ENCODE data around the gene CENPQ. TPM values are rescaled to one million over a fixed set of nuclear protein-coding genes. Genes with fewer than 3 reads are reported as not detected.
A peak's percentile ranks its signal among the peaks of the same experiment; 100 is the strongest.

The CENPQ gene
- total and polyA plus RNA-seq, 2 of the 13 experiments (the other 11 are each of a cell fraction or from before 2014, with no cell fraction given), result 9.1 to 20.1 TPM

DNA sequence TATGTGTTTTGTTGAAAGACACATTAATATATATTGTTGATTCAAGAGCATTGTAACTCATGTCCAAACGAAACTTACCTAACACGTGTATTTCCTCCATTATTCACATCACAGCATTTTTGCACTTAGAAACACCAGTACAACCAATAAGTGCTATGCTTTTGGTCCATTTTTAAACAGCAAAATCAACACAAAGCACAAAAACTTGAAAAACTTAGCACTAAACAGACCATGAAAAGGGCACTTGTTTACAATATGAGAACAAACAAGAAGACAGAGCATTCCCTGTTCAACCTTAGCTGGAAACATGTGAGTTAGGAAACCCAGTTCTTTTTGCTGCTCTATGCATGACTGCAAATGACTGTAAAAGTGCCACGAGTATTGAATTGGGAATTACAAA lies 46.2 kb downstream of the CENPQ start (continued):
- TF ChIP-seq ARNT2 (CRISPR knock-in tag; IDR thresholded peaks at IDR 0.05; ENCODE audit: low read depth), result no peak
- TF ChIP-seq TGIF2 (CRISPR knock-in tag; IDR thresholded peaks at IDR 0.05), result no peak
- TF ChIP-seq POGZ (CRISPR knock-in tag; IDR thresholded peaks at IDR 0.05), result 0 out of 2 replicates have a peak, but pooled peaks have one; percentile 22
- no peak for TF ChIP-seq CC2D1A (CRISPR knock-in tag; IDR thresholded peaks at IDR 0.05)
- no peak for TF ChIP-seq ESRRA (CRISPR knock-in tag; IDR thresholded peaks at IDR 0.05; ENCODE audit: low read depth)
- TF ChIP-seq ATRX (CRISPR knock-in tag; IDR thresholded peaks at IDR 0.05; ENCODE audit: borderline replicate concordance), result no peak
- TF ChIP-seq MBNL3 (CRISPR knock-in tag; conservative IDR thresholded peaks at IDR 0.05), result no peak
- TF ChIP-seq, protein P1, sequence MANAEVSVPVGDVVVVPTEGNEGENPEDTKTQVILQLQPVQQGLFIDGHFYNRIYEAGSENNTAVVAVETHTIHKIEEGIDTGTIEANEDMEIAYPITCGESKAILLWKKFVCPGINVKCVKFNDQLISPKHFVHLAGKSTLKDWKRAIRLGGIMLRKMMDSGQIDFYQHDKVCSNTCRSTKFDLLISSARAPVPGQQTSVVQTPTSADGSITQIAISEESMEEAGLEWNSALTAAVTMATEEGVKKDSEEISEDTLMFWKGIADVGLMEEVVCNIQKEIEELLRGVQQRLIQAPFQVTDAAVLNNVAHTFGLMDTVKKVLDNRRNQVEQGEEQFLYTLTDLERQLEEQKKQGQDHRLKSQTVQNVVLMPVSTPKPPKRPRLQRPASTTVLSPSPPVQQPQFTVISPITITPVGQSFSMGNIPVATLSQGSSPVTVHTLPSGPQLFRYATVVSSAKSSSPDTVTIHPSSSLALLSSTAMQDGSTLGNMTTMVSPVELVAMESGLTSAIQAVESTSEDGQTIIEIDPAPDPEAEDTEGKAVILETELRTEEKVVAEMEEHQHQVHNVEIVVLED (CRISPR knock-in tag; IDR thresholded peaks at IDR 0.05; ENCODE audit: borderline replicate concordance), result no peak
- no peak for TF ChIP-seq SIX4 (CRISPR knock-in tag; IDR thresholded peaks at IDR 0.05)
- TF ChIP-seq ZNF251 (CRISPR knock-in tag; IDR thresholded peaks at IDR 0.05), result no peak
- TF ChIP-seq ZNF446 (CRISPR knock-in tag; IDR thresholded peaks at IDR 0.05), result no peak
- TF ChIP-seq, protein P2, sequence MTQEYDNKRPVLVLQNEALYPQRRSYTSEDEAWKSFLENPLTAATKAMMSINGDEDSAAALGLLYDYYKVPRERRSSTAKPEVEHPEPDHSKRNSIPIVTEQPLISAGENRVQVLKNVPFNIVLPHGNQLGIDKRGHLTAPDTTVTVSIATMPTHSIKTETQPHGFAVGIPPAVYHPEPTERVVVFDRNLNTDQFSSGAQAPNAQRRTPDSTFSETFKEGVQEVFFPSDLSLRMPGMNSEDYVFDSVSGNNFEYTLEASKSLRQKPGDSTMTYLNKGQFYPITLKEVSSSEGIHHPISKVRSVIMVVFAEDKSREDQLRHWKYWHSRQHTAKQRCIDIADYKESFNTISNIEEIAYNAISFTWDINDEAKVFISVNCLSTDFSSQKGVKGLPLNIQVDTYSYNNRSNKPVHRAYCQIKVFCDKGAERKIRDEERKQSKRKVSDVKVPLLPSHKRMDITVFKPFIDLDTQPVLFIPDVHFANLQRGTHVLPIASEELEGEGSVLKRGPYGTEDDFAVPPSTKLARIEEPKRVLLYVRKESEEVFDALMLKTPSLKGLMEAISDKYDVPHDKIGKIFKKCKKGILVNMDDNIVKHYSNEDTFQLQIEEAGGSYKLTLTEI (CRISPR knock-in tag; conservative IDR thresholded peaks at IDR 0.05), result no peak
- TF ChIP-seq, protein P3, sequence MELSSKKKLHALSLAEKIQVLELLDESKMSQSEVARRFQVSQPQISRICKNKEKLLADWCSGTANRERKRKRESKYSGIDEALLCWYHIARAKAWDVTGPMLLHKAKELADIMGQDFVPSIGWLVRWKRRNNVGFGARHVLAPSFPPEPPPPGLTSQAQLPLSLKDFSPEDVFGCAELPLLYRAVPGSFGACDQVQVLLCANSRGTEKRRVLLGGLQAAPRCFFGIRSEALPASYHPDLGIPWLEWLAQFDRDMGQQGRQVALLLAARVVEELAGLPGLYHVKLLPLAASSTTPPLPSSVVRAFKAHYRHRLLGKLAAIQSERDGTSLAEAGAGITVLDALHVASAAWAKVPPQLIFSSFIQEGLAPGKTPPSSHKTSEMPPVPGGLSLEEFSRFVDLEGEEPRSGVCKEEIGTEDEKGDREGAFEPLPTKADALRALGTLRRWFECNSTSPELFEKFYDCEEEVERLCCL (CRISPR knock-in tag; IDR thresholded peaks at IDR 0.05; ENCODE audit: borderline replicate concordance), result no peak
- no peak for TF ChIP-seq ZNF577 (CRISPR knock-in tag; IDR thresholded peaks at IDR 0.05; ENCODE audit: borderline replicate concordance, low read depth)
- no peak for TF ChIP-seq NBN (conservative IDR thresholded peaks at IDR 0.05)
- TF ChIP-seq ZFYVE20 (CRISPR knock-in tag; IDR thresholded peaks at IDR 0.05; ENCODE audit: borderline replicate concordance, low read depth), result no peak
- no peak for TF ChIP-seq HIVEP1 (CRISPR knock-in tag; IDR thresholded peaks at IDR 0.05)
- no peak for TF ChIP-seq ONECUT2 (CRISPR knock-in tag; IDR thresholded peaks at IDR 0.05)
- TF ChIP-seq SOX13 (IDR thresholded peaks at IDR 0.05), result no peak
- TF ChIP-seq SOX13 (CRISPR knock-in tag; conservative IDR thresholded peaks at IDR 0.05 in 1 of 2, IDR thresholded peaks at IDR 0.05 in 1 of 2), result peak in 1 of 2 experiments; percentile 60; a peak in 1 of 4 replicates
- TF ChIP-seq GTF3A (CRISPR knock-in tag; conservative IDR thresholded peaks at IDR 0.05), result no peak
- TF ChIP-seq, protein P4, sequence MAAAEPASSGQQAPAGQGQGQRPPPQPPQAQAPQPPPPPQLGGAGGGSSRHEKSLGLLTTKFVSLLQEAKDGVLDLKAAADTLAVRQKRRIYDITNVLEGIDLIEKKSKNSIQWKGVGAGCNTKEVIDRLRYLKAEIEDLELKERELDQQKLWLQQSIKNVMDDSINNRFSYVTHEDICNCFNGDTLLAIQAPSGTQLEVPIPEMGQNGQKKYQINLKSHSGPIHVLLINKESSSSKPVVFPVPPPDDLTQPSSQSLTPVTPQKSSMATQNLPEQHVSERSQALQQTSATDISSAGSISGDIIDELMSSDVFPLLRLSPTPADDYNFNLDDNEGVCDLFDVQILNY (CRISPR knock-in tag; conservative IDR thresholded peaks at IDR 0.05), result no peak
- TF ChIP-seq ZNF619 (CRISPR knock-in tag; IDR thresholded peaks at IDR 0.05), result no peak
- TF ChIP-seq MEF2D (CRISPR knock-in tag; IDR thresholded peaks at IDR 0.05), result no peak
- no peak for TF ChIP-seq ZNF432 (CRISPR knock-in tag; IDR thresholded peaks at IDR 0.05; ENCODE audit: borderline replicate concordance)
